GM12872 (cell line): ENCODE data around the gene LRRC74A.

Experiments
- CTCF ChIP-seq: IDR thresholded peaks from 3 replicates; pipeline ENCODE4 v1.5.1; 2011; ENCODE audit warnings: low read depth, mild to moderate bottlenecking, low read length, moderate library complexity; ENCODE audit not compliant: insufficient read depth

LRRC74A gene

GRCh38 chr14:76828339-76829012 is 2.3 kb downstream of the LRRC74A start:
- TF ChIP-seq CTCF = no peak

DNA sequence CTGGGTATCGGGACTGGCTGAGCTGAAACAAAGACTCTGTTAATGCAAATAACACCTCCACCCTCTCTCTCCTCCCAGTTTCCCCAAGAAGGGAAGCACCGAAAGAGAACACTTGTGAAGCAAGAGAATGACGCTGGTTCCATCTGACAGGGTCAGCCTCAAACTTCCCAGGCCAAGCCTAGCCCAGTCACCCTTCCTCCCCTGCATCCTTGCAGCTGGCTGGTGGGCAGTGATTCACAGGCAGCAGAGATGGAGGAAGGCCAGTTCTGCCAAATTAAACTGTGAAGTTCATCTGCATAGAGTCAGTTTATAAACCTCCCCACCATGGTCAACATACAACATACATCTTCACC is 2.8 kb downstream of the LRRC74A start:
- TF ChIP-seq CTCF = no peak

DNA sequence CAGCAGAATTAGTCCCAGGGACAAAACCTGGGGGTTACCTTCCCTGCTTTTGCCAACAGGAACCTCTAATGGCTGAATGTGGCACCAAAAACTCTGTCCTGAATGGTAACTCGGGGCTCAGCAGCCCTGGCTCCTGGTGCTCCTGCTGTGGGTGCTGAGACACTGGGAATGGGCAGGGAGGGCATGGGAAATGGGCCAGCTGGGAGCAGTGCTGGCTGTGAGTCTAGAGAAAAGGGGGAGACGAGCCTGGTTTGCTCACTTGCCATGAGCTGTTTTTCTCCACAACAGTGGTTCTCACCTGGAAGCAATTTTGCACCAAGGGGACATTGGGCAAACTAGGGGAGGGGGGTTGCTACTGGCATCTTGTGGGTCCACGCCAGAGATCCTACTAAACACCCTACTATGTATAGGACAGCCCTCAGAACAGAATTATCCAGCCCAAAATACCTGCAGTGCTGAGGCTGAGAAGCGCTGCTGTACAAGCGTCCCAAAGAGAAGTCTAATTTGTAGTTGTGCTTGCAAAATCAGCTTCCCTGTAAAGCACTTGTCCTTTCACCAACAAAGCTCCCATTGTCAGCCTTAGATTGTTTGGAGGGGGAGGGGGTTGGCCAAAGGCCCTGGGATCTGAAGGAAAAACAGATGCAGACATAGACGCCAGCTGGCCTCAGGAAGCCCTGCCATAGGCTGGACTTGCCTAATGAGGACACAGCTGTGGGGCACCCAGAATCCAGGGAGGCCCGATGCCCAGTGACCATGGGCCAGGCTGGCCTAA is 3.6 kb downstream of the LRRC74A start:
- no peak for TF ChIP-seq CTCF

DNA sequence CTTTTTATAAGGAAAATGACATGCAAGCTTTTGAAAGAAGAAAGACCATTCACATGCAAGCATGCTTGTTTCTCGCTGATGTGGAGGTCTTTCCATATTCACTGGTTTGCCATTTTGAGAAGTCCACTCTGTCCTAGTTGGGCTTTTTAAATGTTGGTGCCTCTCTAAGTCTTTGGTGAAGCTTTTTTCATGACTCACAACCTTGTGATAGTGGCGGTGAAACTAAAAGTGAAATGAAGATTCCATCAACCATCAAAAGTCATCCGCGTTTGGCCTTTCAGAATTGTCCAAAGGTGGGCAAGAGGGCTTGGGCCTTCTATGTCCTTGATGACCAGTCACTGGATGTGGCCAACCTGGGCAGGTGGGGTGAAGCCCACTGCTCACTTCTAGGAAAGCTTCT is 4.3 kb downstream of the LRRC74A start:
- no peak for TF ChIP-seq CTCF

GRCh38 chr14:76832503-76832988 is 6.3 kb downstream of the LRRC74A start:
- TF ChIP-seq CTCF = no peak

GRCh38 chr14:76833011-76833410 is 6.8 kb downstream of the LRRC74A start:
- no peak for TF ChIP-seq CTCF

DNA sequence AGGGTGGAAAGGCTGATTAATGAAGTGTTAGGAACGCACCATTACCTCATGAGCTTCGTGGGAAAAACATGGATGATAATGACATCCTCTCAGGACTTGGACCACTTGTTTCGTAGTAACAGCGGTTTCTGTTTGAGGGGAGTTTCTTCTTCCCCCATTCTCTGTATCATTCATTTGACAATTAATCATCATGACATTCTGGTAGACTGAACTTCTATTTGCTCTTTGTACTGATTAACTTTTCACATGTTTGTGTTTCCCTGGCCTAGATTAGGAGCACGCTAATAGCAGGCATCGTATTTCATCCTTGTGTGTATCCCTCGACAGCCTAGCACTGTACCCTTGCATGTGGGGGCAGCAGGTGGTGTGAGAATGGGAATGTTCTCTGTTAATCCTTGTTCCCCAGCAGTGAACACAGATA is 8.0 kb downstream of the LRRC74A start:
- no peak for TF ChIP-seq CTCF
